H1 (cell line): ENCODE results near the gene MYO5B. TPM values are rescaled to one million over a fixed set of nuclear protein-coding genes. Genes with fewer than 3 reads are reported as not detected.

Experiments used
- SIRT6 ChIP-seq: IDR thresholded peaks from one replicate; pipeline ENCODE4 v1.7.1; 2012; ENCODE audit warnings: low read length, inconsistent platforms
- polyA plus RNA-seq, 7 experiments: library from polyadenylated mRNA; depleted of rRNA in 3 of 7; stranded (reverse) in 5 of 7; unstranded in 2 of 7; fragments of >200 nt in 5 of 7; fragments of 200-250 nt in 2 of 7; gene quantifications; 1 replicate in 5 of 7; 2 replicates in 1 of 7; 4 replicates in 1 of 7; pipeline versions ENCODE4 v1.2.1 to v1.2.3, GENCODE V29; 2011 to 2013; ENCODE audit warnings: missing spikeins in 2 of 7, mixed read lengths in 2 of 7
- total RNA-seq: library from RNA; stranded (reverse); fragmentation: NEBNext Ultra II Directional; extraction: Animal tissue kit (Norgen Biotek cat#: 25700); gene quantifications from 2 replicates; pipeline ENCODE4 v1.2.1, GENCODE V29; 2021
- TF ChIP-seq, protein P1 (sequence below), 3 experiments: IDR thresholded peaks; 1 replicate in 2 of 3; 2 replicates in 1 of 3; pipeline versions ENCODE4 v1.5.1 to v1.6.1; 2011; ENCODE audit warnings: low read length in 3 of 3, mild to moderate bottlenecking in 3 of 3, inconsistent platforms in 2 of 3, low read depth in 1 of 3, moderate library complexity in 1 of 3; ENCODE audit not compliant: insufficient read depth in 1 of 3; ENCODE audit errors: control extremely low read depth in 1 of 3

MYO5B gene
- total and polyA plus RNA-seq, 2 of the 8 experiments (the other 6 are each of a cell fraction or from before 2014, with no cell fraction given): 6.4 to 7.7 TPM

DNA sequence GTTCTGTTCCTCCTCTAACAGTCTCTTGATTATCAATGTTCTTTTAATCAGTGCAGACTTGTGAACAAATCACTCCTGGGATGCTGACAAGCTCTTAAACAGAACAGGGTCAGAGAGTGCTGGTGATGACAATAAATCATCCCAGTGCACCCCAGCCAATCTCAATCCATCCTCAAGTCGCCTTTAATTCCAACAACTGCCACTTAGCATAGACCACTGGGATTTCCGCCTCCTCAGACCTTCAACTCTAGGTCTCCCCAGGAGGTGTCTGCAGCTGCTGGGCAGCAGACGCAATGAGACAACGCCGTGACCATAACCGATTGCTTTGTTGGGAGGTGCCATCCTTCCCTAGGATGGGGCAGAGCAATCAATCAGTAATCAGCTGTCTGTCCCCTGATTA, 197.4 kb downstream of the MYO5B start (continued):
- TF ChIP-seq, protein P1, sequence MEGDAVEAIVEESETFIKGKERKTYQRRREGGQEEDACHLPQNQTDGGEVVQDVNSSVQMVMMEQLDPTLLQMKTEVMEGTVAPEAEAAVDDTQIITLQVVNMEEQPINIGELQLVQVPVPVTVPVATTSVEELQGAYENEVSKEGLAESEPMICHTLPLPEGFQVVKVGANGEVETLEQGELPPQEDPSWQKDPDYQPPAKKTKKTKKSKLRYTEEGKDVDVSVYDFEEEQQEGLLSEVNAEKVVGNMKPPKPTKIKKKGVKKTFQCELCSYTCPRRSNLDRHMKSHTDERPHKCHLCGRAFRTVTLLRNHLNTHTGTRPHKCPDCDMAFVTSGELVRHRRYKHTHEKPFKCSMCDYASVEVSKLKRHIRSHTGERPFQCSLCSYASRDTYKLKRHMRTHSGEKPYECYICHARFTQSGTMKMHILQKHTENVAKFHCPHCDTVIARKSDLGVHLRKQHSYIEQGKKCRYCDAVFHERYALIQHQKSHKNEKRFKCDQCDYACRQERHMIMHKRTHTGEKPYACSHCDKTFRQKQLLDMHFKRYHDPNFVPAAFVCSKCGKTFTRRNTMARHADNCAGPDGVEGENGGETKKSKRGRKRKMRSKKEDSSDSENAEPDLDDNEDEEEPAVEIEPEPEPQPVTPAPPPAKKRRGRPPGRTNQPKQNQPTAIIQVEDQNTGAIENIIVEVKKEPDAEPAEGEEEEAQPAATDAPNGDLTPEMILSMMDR (IDR thresholded peaks at IDR 0.05; ENCODE audit: control extremely low read depth in 1 of 3, insufficient read depth in 1 of 3, low read depth in 1 of 3, low read length in 3 of 3): no peak
- TF ChIP-seq SIRT6: no peak
